Astrocyte of the cerebellum (primary cell): ENCODE data around the gene CFAP61.

ENCODE experiments used
- DNase-seq: peaks from one replicate; pipeline ENCODE4 v3.0.0-alpha.2; 2011; ENCODE audit warnings: low read depth
- H3K4me3 ChIP-seq: 2 replicates; pipeline ENCODE4 v1.5.1; 2011; ENCODE audit warnings: mild to moderate bottlenecking, low read depth, low read length, moderate library complexity
- CTCF ChIP-seq: IDR thresholded peaks from 2 replicates; pipeline ENCODE4 v1.5.1; 2012; ENCODE audit warnings: low read length, low read depth, moderate library complexity, mild to moderate bottlenecking; ENCODE audit errors: missing control alignments
- in situ Hi-C: cut with HindIII; loops from 2 replicates; pipeline ENCODE4 v1.10.0; 2017; ENCODE audit warnings: low sequenced_read_pairs

Gene CFAP61

DNA sequence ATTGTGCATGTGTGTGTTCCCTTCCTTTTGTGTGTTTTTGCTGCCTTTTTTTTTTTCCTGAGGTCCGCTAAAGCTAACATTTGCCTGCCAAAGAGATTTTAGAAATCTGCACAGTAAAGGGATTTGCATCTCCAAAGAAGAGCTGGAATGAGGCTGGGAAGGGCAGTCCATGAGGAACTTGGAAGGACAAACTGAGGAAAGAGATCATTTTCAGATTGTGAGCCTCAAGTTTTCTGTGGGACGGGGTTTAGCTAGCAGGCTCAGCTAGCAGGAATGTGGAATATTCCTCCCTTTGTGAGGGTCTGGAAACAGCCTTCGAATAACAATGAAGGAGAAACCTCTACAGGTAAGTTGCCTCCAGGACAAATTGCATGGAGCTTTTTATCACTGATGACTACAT lies 319.3 kb downstream of the CFAP61 start:
- H3K4me3 ChIP-seq: no peak overlapping the region
- TF ChIP-seq CTCF: no peak
- DNase-seq: no peak
- in situ Hi-C loops: loop anchor here (10.0 to 25.0 kb wide), 2 partner anchors 93 to 191 kb away; no protein-coding TSS in a partner anchor

DNA sequence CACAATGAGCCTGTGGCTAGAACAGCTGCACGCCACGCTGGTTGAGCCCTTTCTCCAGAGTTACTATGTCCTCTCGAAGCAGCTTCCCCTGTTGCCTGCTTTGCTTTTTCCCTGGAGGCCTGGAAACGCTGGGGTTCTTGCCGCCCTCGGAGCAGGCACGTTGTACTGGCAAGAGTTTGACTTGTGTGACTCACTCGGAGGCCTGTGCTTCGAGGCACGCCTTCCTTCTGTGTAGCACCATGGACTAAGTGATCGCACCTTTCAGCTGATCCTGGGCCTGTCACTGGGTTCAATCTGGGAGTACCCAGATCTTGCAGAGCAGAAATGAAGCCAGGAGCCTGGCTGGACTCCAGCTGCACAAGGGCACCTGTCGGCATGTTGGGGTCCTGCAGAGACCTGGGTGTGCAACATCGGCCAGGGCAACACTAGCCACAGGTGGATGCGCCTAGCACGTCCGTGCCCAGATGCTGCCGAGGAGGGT lies 320.8 kb downstream of the CFAP61 start:
- TF ChIP-seq CTCF: no peak
- H3K4me3 ChIP-seq: no peak overlapping the region
- no peak for DNase-seq
- in situ Hi-C loops: loop anchor here (10.0 to 25.0 kb wide), 2 partner anchors 92 to 189 kb away; no protein-coding TSS in a partner anchor

- in situ Hi-C loops: loop anchor here (10.0 kb wide), 1 partner anchor 89 kb away; no protein-coding TSS in a partner anchor
- H3K4me3 ChIP-seq: no peak overlapping the region
- TF ChIP-seq CTCF: no peak
- no peak for DNase-seq
Observed at GRCh38 chr20:20375862-20376261, 323.5 kb downstream of the CFAP61 start.

- TF ChIP-seq CTCF: no peak
- no peak overlapping the region for H3K4me3 ChIP-seq
- no peak for DNase-seq
- in situ Hi-C loops: no loop called here
Observed at GRCh38 chr20:20386192-20386591, 333.9 kb downstream of the CFAP61 start.

GRCh38 chr20:20390393-20390792 lies 338.1 kb downstream of the CFAP61 start:
- no peak for TF ChIP-seq CTCF
- in situ Hi-C loops: no loop called here
- no peak for DNase-seq
- H3K4me3 ChIP-seq: no peak overlapping the region

DNA sequence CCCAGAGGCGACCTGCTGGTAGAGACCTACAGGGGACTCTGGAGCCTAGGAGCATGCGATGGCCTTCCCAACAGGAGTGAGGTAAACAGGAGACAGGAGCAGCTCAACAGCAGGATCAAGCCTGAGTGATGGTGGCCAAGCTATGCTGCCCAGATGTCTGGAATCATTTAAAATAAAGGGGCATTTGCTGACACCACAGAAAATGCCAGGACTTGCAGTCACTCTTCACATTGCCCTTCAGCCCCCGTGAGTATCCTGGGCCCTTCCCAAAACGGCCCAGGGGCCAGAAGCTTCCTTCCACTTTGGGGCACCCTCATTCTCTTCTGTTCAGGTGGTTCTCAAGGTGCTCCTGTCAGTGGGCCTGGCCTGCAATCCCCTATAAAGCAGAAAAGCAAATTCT lies 338.8 kb downstream of the CFAP61 start:
- no peak for DNase-seq
- in situ Hi-C loops: no loop called here

More for the DNA sequence above, 338.8 kb downstream of the CFAP61 start:
- no peak for TF ChIP-seq CTCF
- H3K4me3 ChIP-seq: no peak overlapping the region
